ENCODE measurements around the gene ARF1. TPM values are rescaled to one million over a fixed set of nuclear protein-coding genes. Genes with fewer than 3 reads are reported as not detected.

Gene ARF1
- total RNA-seq, 2 donors from 2014 or later, result 478 to 512 TPM

DNA sequence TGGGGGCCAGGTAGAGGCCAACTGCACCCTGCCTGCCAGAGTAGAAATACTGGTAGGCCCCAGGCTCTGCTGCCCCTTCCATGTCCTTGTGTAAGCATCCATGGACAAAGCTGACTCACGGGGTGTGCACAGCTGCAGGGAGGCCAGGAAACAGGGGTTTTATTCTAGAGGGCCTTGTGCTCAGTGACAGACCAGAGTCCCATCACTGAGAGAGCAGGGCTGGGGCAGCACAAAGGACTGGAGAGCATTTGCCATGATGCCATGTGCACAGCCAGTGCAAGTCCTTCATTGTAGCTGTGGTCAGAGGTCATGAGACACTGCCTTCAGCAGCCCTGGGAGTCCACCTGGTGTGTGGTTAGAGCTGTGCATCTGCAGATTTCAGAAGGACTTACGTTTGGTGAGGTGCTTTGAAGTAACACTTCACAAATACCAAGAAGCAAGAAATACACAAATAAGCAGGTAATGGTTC is 8.1 kb downstream of the ARF1 start:
- TF ChIP-seq POLR2AphosphoS5 (IDR thresholded peaks at IDR 0.05) (no peak), POLR2A (IDR thresholded peaks at IDR 0.05) (no peak), CTCF (IDR thresholded peaks at IDR 0.05) (no peak)
- no peaks in the 10 kb centered on the region for H3K27me3 ChIP-seq (replicated peaks; ENCODE audit: insufficient read depth)
- DNase-seq (ENCODE audit: low spot score), result no peak
- intact Hi-C loops (cut with DNase I), result no loop called here
- H3K9me3 ChIP-seq, result no peaks in the 10 kb centered on the region
- peaks cover 57% of the 10 kb centered on the region for H3K4me1 ChIP-seq (replicated peaks)
- H3K36me3 ChIP-seq, result no peaks in the 10 kb centered on the region
- H3K4me3 ChIP-seq, result no peak overlapping the region
- no peak overlapping the region for H3K27ac ChIP-seq
- 22% methylated on average over 2 of the region's 2 CpGs for WGBS

- Histone ChIP-seq H3K36me3 (no peaks in the 10 kb centered on the region), H3K9me3 (no peaks in the 10 kb centered on the region), H3K4me3 (no peak overlapping the region), H3K27ac (no peak overlapping the region), H3K27me3 (replicated peaks; ENCODE audit: insufficient read depth) (no peaks in the 10 kb centered on the region), H3K4me1 (replicated peaks) (peaks cover 53% of the 10 kb centered on the region)
- no peak for DNase-seq (ENCODE audit: low spot score)
- TF ChIP-seq POLR2A (IDR thresholded peaks at IDR 0.05), result no peak
- TF ChIP-seq CTCF (IDR thresholded peaks at IDR 0.05), result no peak
- TF ChIP-seq POLR2AphosphoS5 (IDR thresholded peaks at IDR 0.05), result no peak
- 34% methylated on average over 4 of the region's 4 CpGs for WGBS
- intact Hi-C loops (cut with DNase I), result no loop called here
Observed at GRCh38 chr1:228091084-228091483, 8.6 kb downstream of the ARF1 start.

DNA sequence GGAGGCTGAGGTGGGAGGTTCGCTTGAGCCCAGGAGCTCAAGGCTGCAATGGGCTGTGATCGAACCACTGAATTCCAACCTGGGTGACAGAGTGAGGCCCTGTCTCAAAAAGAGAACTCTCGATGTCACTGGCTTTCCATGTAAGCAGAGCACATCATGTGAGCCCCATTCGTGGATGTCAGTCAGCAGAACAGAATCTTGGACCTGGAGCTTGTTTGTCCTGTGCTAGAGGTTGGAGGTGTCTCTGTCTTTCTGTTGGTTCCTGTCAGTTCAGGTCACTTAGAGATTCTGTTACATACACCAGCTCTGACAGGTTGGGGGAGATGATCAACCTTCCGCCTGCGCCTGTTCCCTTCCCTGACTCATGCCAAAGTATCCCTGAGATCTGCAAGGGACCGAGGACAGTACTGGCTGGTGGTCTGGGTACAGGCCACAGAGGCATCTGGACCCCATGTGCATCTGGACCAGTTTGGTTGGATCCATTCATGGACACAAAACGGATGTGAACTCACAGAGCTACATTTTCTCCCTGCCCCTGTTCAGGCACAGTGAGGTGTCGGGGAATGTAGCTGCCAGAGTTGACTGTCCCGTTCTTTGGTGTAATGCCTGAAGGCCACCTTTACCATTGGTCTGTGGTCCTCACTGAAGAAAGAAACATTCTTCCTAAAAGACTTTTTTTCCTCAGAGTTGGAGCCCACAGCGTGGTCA is 10.0 kb downstream of the ARF1 start:
- TF ChIP-seq CTCF (IDR thresholded peaks at IDR 0.05) (no peak), POLR2AphosphoS5 (IDR thresholded peaks at IDR 0.05) (no peak), POLR2A (IDR thresholded peaks at IDR 0.05) (no peak)
- Histone ChIP-seq H3K36me3 (peaks cover 0 to 5% of the 10 kb centered on the region in 2 donors), H3K27me3 (replicated peaks; ENCODE audit: insufficient read depth) (no peaks in the 10 kb centered on the region), H3K4me3 (no peak overlapping the region), H3K9me3 (no peaks in the 10 kb centered on the region), H3K4me1 (replicated peaks) (peaks cover 43% of the 10 kb centered on the region), H3K27ac (no peak overlapping the region)
- 66% methylated on average over 11 of the region's 11 CpGs for WGBS
- DNase-seq (ENCODE audit: low spot score), result no peak
- intact Hi-C loops (cut with DNase I), result no loop called here

DNA sequence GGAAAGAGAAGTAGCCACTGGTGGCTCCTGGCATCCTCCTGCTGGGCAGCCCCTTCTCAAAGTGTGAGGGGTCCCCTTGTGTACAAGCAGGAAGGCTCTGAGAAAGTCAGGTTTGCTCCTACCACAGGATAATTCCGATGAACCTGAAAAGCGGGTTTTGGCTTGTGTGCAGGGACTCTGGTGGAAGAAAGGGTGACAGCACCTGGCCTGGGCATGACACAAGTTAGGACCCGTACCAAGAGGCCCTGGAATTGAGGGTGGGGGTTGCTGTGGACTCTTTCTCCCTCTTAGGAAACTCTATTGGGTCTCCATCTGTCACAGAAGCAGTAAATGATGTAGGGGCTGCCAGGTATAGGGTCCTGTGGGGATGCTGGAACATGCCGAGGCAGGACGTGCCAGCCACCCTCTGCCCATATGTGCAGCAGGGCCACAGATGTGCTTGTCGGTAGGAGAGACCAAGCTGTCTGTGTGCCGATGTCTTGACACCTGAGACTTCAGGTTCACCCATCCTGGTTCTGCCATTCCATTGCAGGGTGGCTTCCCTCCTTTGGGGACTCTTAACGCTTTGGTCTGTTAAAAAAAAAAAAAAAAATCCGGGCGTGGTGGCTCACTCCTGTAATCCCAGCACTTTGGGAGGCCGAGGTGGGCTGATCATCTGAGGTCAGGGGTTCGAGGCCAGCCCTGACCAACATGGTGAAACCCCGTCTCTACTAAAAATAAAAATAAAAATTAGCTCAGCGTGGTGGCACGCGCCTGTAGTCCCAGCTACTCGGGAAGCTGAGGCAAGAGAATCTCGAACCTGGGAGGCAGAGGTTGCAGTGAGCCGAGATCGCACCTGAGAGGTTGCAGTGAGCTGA is 10.8 kb downstream of the ARF1 start:
- TF ChIP-seq POLR2AphosphoS5 (IDR thresholded peaks at IDR 0.05), result no peak
- TF ChIP-seq CTCF (IDR thresholded peaks at IDR 0.05), result no peak
- TF ChIP-seq POLR2A (IDR thresholded peaks at IDR 0.05), result no peak
- DNase-seq (ENCODE audit: low spot score), result no peak
- H3K4me3 ChIP-seq, result no peak overlapping the region
- peaks cover 35% of the 10 kb centered on the region for H3K4me1 ChIP-seq (replicated peaks)
- H3K9me3 ChIP-seq, result no peaks in the 10 kb centered on the region
- H3K36me3 ChIP-seq, result peaks cover 4 to 13% of the 10 kb centered on the region in 2 donors
- no peak overlapping the region for H3K27ac ChIP-seq
- intact Hi-C loops (cut with DNase I), result no loop called here
- no peaks in the 10 kb centered on the region for H3K27me3 ChIP-seq (replicated peaks; ENCODE audit: insufficient read depth)
- whole genome bisulfite sequencing, result 64% methylated on average over 20 of the region's 20 CpGs
